HL-60 (cell line): ENCODE data around the gene DYRK1B.
"Not testable (repeated sequence)": the region's sequence is repeated elsewhere in the genome, so short reads cannot be mapped to it uniquely, and the experiment has no call there.

Experiments
- GABPA ChIP-seq: IDR thresholded peaks from 2 replicates; pipeline ENCODE4 v1.6.1; 2012; ENCODE audit warnings: low read depth
- POLR2AphosphoS5 ChIP-seq: IDR thresholded peaks from 2 replicates; pipeline ENCODE4 v1.6.1; 2012; ENCODE audit warnings: low read depth
- REST ChIP-seq: IDR thresholded peaks from 2 replicates; pipeline ENCODE4 v1.6.1; 2012; ENCODE audit warnings: low read depth; ENCODE audit not compliant: insufficient replicate concordance
- TF ChIP-seq, protein P1 (sequence below): IDR thresholded peaks from one replicate; pipeline ENCODE4 v1.5.1; 2011; ENCODE audit warnings: low read length, control low read depth, inconsistent platforms; ENCODE audit not compliant: insufficient read depth

DNA sequence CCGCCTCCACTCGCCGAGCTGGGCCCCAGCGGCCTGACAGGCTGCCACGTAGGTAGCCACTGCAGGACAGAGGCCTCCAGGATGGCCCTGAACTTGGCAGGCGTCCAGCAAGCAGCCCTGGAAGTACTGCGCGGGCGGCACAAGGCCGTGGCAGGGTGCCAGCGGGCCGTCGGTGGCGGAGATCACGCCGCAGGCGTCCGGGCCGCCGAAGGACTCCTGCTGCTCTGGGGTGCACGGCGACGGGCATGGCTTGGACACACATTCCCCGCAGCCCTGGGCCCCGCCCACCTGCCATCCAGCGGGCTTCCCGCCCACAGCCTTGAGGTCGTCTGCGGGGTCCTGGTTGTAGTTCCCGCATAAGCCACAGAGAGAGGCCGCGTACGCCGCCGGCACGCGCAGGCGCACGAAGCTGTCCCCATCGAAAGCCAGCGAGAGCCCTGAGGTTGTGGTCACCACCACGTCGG, 41.5 kb upstream of the DYRK1B start:
- TF ChIP-seq, protein P1, sequence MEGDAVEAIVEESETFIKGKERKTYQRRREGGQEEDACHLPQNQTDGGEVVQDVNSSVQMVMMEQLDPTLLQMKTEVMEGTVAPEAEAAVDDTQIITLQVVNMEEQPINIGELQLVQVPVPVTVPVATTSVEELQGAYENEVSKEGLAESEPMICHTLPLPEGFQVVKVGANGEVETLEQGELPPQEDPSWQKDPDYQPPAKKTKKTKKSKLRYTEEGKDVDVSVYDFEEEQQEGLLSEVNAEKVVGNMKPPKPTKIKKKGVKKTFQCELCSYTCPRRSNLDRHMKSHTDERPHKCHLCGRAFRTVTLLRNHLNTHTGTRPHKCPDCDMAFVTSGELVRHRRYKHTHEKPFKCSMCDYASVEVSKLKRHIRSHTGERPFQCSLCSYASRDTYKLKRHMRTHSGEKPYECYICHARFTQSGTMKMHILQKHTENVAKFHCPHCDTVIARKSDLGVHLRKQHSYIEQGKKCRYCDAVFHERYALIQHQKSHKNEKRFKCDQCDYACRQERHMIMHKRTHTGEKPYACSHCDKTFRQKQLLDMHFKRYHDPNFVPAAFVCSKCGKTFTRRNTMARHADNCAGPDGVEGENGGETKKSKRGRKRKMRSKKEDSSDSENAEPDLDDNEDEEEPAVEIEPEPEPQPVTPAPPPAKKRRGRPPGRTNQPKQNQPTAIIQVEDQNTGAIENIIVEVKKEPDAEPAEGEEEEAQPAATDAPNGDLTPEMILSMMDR: not testable (repeated sequence)
- not testable (repeated sequence) for TF ChIP-seq REST, GABPA, POLR2AphosphoS5
